ENCODE results near the gene ORMDL2.

ORMDL2 gene

GRCh38 chr12:55843431-55843830 is 25.6 kb downstream of the ORMDL2 start:
- TF ChIP-seq, protein P1, sequence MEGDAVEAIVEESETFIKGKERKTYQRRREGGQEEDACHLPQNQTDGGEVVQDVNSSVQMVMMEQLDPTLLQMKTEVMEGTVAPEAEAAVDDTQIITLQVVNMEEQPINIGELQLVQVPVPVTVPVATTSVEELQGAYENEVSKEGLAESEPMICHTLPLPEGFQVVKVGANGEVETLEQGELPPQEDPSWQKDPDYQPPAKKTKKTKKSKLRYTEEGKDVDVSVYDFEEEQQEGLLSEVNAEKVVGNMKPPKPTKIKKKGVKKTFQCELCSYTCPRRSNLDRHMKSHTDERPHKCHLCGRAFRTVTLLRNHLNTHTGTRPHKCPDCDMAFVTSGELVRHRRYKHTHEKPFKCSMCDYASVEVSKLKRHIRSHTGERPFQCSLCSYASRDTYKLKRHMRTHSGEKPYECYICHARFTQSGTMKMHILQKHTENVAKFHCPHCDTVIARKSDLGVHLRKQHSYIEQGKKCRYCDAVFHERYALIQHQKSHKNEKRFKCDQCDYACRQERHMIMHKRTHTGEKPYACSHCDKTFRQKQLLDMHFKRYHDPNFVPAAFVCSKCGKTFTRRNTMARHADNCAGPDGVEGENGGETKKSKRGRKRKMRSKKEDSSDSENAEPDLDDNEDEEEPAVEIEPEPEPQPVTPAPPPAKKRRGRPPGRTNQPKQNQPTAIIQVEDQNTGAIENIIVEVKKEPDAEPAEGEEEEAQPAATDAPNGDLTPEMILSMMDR (IDR thresholded peaks at IDR 0.05) = no peak
- Histone ChIP-seq H3K4me2 (ENCODE audit: low read length) (no peak overlapping the region), H3K4me3 (ENCODE audit: low read depth, low read length) (no peak overlapping the region), H3K9ac (no peak overlapping the region), H3K27me3 (ENCODE audit: control insufficient read depth, insufficient read depth, low read length) (no peaks in the 10 kb centered on the region), H3K4me1 (no peaks in the 10 kb centered on the region), H3K36me3 (ENCODE audit: control insufficient read depth, insufficient read depth, low read length) (no peaks in the 10 kb centered on the region), H2AFZ (no peak overlapping the region), H3K9me3 (ENCODE audit: control insufficient read depth, low read length) (no peaks in the 10 kb centered on the region), H3K27ac (no peak overlapping the region), H3K79me2 (no peaks in the 10 kb centered on the region)

GRCh38 chr12:55844961-55845360 is 27.1 kb downstream of the ORMDL2 start:
- no peaks in the 10 kb centered on the region for H3K36me3 ChIP-seq (ENCODE audit: control insufficient read depth, insufficient read depth, low read length)
- H3K4me1 ChIP-seq = no peaks in the 10 kb centered on the region
- H3K27ac ChIP-seq = no peak overlapping the region
- H3K79me2 ChIP-seq = no peaks in the 10 kb centered on the region
- no peak overlapping the region for H3K4me2 ChIP-seq (ENCODE audit: low read length)
- H3K9me3 ChIP-seq (ENCODE audit: control insufficient read depth, low read length) = no peaks in the 10 kb centered on the region
- TF ChIP-seq, protein P1 (IDR thresholded peaks at IDR 0.05) = no peak
- H2AFZ ChIP-seq = no peak overlapping the region
- no peak overlapping the region for H3K4me3 ChIP-seq (ENCODE audit: low read depth, low read length)
- no peaks in the 10 kb centered on the region for H3K27me3 ChIP-seq (ENCODE audit: control insufficient read depth, insufficient read depth, low read length)
- no peak overlapping the region for H3K9ac ChIP-seq

GRCh38 chr12:55845361-55845760 is 27.5 kb downstream of the ORMDL2 start:
- Histone ChIP-seq H3K4me3 (ENCODE audit: low read depth, low read length) (no peak overlapping the region), H3K9me3 (ENCODE audit: control insufficient read depth, low read length) (no peaks in the 10 kb centered on the region), H3K4me2 (ENCODE audit: low read length) (no peak overlapping the region), H3K9ac (no peak overlapping the region), H2AFZ (no peak overlapping the region), H3K27me3 (ENCODE audit: control insufficient read depth, insufficient read depth, low read length) (no peaks in the 10 kb centered on the region), H3K79me2 (no peaks in the 10 kb centered on the region), H3K36me3 (ENCODE audit: control insufficient read depth, insufficient read depth, low read length) (no peaks in the 10 kb centered on the region), H3K4me1 (no peaks in the 10 kb centered on the region), H3K27ac (no peak overlapping the region)
- TF ChIP-seq, protein P1 (IDR thresholded peaks at IDR 0.05) = no peak

DNA sequence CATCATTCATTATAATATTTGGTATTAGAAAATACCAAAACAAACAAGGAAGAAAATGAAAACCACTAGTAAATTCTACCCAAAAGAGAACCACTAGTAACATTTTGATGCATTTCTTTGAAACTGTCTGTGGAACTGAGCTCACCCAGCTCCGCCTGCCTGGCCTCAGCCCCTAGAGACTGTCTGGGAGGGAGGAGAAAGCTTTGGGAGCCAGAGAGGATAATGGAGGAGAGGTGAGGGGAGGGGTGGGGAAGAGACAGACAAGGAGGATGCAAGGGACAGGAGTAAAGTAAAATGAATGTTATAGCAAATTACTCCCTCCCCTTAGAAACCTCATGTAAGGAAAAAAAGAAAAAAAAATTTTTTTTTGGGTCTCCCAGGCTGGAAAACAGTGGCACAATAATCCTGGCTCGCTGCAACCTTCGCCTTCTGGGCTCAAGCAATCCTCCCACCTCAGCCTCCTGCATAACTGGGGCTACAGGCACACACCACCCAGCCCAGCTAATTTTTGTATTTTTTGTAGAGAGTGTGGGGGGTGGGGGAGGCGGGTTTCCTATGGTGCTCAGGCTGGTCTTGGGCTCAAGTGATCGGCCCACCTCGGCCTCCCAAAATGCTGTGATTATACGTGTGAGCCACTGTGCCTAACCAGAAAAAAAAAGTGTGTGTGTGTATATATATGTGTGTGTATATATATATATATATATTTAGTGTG is 28.1 kb downstream of the ORMDL2 start:
- Histone ChIP-seq H3K79me2 (no peaks in the 10 kb centered on the region), H3K27ac (no peak overlapping the region), H3K4me2 (ENCODE audit: low read length) (no peak overlapping the region), H3K9ac (no peak overlapping the region), H3K27me3 (ENCODE audit: control insufficient read depth, insufficient read depth, low read length) (no peaks in the 10 kb centered on the region), H3K9me3 (ENCODE audit: control insufficient read depth, low read length) (no peaks in the 10 kb centered on the region), H2AFZ (no peak overlapping the region), H3K4me3 (ENCODE audit: low read depth, low read length) (no peak overlapping the region), H3K36me3 (ENCODE audit: control insufficient read depth, insufficient read depth, low read length) (no peaks in the 10 kb centered on the region), H3K4me1 (no peaks in the 10 kb centered on the region)
- TF ChIP-seq, protein P1 (IDR thresholded peaks at IDR 0.05) = no peak

GRCh38 chr12:55847033-55847432 is 29.2 kb downstream of the ORMDL2 start:
- Histone ChIP-seq H3K4me2 (ENCODE audit: low read length) (no peak overlapping the region), H3K36me3 (ENCODE audit: control insufficient read depth, insufficient read depth, low read length) (no peaks in the 10 kb centered on the region), H3K9ac (no peak overlapping the region), H2AFZ (no peak overlapping the region), H3K9me3 (ENCODE audit: control insufficient read depth, low read length) (no peaks in the 10 kb centered on the region), H3K79me2 (no peaks in the 10 kb centered on the region), H3K4me1 (no peaks in the 10 kb centered on the region), H3K27ac (peak overlapping the region; percentile 79), H3K4me3 (ENCODE audit: low read depth, low read length) (no peak overlapping the region), H3K27me3 (ENCODE audit: control insufficient read depth, insufficient read depth, low read length) (no peaks in the 10 kb centered on the region)
- TF ChIP-seq, protein P1 (IDR thresholded peaks at IDR 0.05) = no peak
